PFSK-1 (cell line): ENCODE results near the gene UGT1A6.

Experiments
- FOXP2 ChIP-seq: optimal IDR thresholded peaks from 2 replicates; pipeline ENCODE3; 2011; ENCODE audit warnings: borderline replicate concordance, control low read depth, inconsistent platforms; ENCODE audit not compliant: insufficient read depth; ENCODE audit errors: extremely low read length, extremely low read depth
- POLR2AphosphoS5 ChIP-seq: IDR thresholded peaks from 2 replicates; pipeline ENCODE4 v1.6.1; 2012; ENCODE audit warnings: low read depth, mild to moderate bottlenecking, control low read depth, low read length, moderate library complexity
- SIN3A ChIP-seq: IDR thresholded peaks from 2 replicates; pipeline ENCODE4 v1.6.1; 2012; ENCODE audit warnings: mild to moderate bottlenecking, low read length, moderate library complexity, borderline replicate concordance; ENCODE audit not compliant: insufficient read depth
- TAF1 ChIP-seq: IDR thresholded peaks from 2 replicates; pipeline ENCODE4 v1.6.1; 2012; ENCODE audit warnings: low read length, control low read depth, borderline replicate concordance; ENCODE audit not compliant: insufficient read depth
- TF ChIP-seq, protein P1 (sequence below), 2 experiments: IDR thresholded peaks; 2 replicates each; pipeline versions ENCODE4 v1.6.1 to v1.8.0; 2011 to 2012; ENCODE audit warnings: low read depth in 2 of 2, low read length in 2 of 2, control low read depth in 1 of 2, inconsistent platforms in 1 of 2, mild to moderate bottlenecking in 1 of 2, moderate library complexity in 1 of 2; ENCODE audit not compliant: insufficient read depth in 1 of 2

Gene UGT1A6

DNA sequence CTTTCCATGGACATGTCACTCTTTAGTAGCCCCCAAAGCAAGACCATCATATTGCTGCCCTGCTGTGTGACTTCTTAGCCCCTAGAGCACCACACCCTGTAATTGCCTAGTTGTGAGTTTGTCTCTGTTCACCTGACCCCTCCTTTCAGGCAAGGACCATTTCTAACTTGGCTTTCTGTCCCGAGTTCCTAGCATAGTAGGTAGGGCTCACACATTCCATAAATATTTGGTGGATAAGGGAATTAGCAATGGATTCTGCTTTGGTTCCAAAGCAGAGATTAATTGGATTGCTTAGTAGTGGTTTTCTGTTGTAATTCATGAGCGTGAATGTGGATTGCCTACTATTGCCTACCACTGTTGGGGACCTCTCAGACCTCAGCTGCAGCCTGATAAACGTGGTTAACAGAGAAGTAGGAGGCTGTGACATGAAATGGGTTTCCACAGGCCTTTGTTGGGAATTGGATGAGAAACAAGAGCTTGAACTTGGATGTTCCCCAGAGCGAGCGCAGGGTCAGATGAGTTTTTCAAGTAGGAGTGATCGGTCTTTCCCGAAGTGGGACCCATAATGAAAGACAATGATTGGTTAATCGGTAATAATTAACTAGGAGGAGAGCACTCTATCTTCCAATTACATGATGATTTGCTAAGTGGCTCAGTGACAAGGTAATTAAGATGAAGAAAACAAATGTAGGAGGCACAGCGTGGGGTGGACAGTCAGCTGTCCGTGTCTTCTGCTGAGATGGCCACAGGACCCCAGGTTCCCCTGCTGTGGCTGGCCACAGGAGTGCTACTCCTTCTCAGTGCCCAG lies 54.0 kb downstream of the UGT1A6 start:
- TF ChIP-seq FOXP2 (no peak), TAF1 (no peak), SIN3A (no peak), POLR2AphosphoS5 (no peak)
- TF ChIP-seq, protein P1, sequence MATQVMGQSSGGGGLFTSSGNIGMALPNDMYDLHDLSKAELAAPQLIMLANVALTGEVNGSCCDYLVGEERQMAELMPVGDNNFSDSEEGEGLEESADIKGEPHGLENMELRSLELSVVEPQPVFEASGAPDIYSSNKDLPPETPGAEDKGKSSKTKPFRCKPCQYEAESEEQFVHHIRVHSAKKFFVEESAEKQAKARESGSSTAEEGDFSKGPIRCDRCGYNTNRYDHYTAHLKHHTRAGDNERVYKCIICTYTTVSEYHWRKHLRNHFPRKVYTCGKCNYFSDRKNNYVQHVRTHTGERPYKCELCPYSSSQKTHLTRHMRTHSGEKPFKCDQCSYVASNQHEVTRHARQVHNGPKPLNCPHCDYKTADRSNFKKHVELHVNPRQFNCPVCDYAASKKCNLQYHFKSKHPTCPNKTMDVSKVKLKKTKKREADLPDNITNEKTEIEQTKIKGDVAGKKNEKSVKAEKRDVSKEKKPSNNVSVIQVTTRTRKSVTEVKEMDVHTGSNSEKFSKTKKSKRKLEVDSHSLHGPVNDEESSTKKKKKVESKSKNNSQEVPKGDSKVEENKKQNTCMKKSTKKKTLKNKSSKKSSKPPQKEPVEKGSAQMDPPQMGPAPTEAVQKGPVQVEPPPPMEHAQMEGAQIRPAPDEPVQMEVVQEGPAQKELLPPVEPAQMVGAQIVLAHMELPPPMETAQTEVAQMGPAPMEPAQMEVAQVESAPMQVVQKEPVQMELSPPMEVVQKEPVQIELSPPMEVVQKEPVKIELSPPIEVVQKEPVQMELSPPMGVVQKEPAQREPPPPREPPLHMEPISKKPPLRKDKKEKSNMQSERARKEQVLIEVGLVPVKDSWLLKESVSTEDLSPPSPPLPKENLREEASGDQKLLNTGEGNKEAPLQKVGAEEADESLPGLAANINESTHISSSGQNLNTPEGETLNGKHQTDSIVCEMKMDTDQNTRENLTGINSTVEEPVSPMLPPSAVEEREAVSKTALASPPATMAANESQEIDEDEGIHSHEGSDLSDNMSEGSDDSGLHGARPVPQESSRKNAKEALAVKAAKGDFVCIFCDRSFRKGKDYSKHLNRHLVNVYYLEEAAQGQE (IDR thresholded peaks at IDR 0.05; ENCODE audit: insufficient read depth in 1 of 2, low read depth in 2 of 2, low read length in 2 of 2), result no peak

DNA sequence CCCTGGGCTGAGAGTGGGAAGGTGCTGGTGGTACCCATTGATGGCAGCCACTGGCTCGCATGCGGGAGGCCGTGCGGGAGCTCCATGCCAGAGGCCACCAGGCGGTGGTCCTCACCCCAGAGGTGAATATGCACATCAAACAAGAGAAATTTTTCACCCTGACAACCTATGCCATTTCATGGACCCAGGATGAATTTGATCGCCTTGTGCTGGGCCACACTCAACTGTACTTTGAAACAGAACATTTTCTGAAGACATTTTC lies 54.5 kb downstream of the UGT1A6 start:
- TF ChIP-seq, protein P1 (IDR thresholded peaks at IDR 0.05; ENCODE audit: insufficient read depth in 1 of 2, low read depth in 2 of 2, low read length in 2 of 2), result no peak
- TF ChIP-seq SIN3A (no peak), FOXP2 (no peak), TAF1 (no peak), POLR2AphosphoS5 (no peak)

DNA sequence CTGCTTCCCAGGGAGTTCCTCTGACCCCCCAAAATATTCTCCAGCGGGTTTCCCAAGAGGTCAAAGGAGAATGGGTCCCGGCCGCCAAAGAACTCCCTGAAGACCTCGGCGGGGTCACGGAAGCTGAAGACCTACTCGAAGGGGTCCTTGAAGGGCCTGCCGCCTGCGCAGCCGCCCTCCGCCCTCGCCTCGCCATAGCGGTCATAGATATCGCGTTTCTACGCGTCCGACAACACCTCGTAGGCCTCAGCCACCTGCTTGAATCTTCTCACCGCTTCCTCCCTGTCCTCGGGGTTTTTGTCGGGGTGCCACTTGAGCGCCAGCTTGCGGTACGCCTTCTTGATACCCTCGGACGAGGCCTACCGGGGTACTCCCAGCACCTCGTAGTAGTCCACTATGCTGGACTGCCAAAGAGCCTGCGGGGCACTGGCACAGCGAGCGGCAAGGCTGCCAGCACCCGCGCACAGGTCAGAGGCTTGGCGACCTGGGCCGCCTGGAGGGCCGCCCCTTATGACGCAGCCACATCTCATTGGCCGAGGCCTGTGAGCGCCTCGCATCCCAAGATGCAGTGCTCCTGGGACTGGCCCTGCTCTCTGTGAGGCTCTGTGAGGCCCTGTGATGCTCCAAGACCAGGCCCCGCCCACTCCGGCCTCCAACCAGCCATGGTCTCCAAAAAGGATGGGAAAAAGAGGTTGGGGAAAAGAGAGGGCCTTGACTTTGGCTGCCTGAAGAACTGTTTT lies 62.4 kb downstream of the UGT1A6 start:
- TF ChIP-seq POLR2AphosphoS5 (no peak), TAF1 (no peak), FOXP2 (no peak), SIN3A (no peak)
- TF ChIP-seq, protein P1 (IDR thresholded peaks at IDR 0.05; ENCODE audit: insufficient read depth in 1 of 2, low read depth in 2 of 2, low read length in 2 of 2), result no peak

DNA sequence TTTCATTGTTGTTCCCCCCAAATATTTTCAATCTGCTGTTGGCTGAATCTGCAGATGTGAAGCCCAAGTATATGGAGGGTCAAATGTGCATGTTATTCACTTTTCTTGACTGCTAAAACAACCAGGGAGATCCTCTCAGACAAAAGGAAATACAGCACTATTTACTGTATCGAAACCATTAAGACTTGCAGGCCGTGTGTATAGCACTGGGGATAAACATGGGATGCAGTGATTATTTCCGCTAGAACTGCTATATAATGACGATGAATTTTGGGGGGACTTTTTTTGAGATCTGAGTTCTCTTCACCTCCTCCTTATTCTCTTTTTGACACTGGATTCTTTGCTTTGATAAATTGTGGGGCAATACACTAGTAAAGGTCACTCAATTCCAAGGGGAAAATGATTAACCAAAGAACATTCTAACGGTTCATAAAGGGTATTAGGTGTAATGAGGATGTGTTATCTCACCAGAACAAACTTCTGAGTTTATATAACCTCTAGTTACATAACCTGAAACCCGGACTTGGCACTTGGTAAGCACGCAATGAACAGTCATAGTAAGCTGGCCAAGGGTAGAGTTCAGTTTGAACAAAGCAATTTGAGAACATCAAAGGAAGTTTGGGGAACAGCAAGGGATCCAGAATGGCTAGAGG lies 63.9 kb downstream of the UGT1A6 start:
- TF ChIP-seq FOXP2 (no peak), POLR2AphosphoS5 (no peak), TAF1 (no peak), SIN3A (no peak)
- TF ChIP-seq, protein P1 (IDR thresholded peaks at IDR 0.05; ENCODE audit: insufficient read depth in 1 of 2, low read depth in 2 of 2, low read length in 2 of 2), result no peak
